Keratinocyte (primary cell): Measurements from ENCODE around the gene PTPN14.

ENCODE experiments used
- EZH2 ChIP-seq: IDR thresholded peaks from one replicate; pipeline ENCODE4 v1.6.1; 2012; ENCODE audit warnings: inconsistent platforms, mild to moderate bottlenecking, low read length, moderate library complexity
- TF ChIP-seq, protein P1 (sequence below), 3 experiments: IDR thresholded peaks in 1 of 3; conservative IDR thresholded peaks in 1 of 3; optimal IDR thresholded peaks in 1 of 3; 2 replicates in 2 of 3; 3 replicates in 1 of 3; pipeline versions ENCODE3 to v1.5.1; 2011; ENCODE audit warnings: low read length in 3 of 3, mild to moderate bottlenecking in 3 of 3, moderate library complexity in 2 of 3, control low read depth in 1 of 3, inconsistent platforms in 1 of 3; ENCODE audit not compliant: insufficient read depth in 2 of 3; ENCODE audit errors: extremely low read depth in 1 of 3

GRCh38 chr1:214377485-214377884, 173.9 kb downstream of the PTPN14 start:
- TF ChIP-seq, protein P1, sequence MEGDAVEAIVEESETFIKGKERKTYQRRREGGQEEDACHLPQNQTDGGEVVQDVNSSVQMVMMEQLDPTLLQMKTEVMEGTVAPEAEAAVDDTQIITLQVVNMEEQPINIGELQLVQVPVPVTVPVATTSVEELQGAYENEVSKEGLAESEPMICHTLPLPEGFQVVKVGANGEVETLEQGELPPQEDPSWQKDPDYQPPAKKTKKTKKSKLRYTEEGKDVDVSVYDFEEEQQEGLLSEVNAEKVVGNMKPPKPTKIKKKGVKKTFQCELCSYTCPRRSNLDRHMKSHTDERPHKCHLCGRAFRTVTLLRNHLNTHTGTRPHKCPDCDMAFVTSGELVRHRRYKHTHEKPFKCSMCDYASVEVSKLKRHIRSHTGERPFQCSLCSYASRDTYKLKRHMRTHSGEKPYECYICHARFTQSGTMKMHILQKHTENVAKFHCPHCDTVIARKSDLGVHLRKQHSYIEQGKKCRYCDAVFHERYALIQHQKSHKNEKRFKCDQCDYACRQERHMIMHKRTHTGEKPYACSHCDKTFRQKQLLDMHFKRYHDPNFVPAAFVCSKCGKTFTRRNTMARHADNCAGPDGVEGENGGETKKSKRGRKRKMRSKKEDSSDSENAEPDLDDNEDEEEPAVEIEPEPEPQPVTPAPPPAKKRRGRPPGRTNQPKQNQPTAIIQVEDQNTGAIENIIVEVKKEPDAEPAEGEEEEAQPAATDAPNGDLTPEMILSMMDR (optimal IDR thresholded peaks at IDR 0.05 in 1 of 3, IDR thresholded peaks at IDR 0.05 in 1 of 3, conservative IDR thresholded peaks at IDR 0.05 in 1 of 3; ENCODE audit: extremely low read depth in 1 of 3, insufficient read depth in 2 of 3, low read length in 3 of 3), result no peak
- no peak for TF ChIP-seq EZH2
